ENCODE data around the gene NR2C2. TPM values are rescaled to one million over a fixed set of nuclear protein-coding genes. Genes with fewer than 3 reads are reported as not detected.

Gene NR2C2
- total RNA-seq, 1 donor from 2014 or later, result 43.6 TPM

- H3K4me3 Mint-ChIP-seq, result no peak overlapping the region
- H3K27me3 Mint-ChIP-seq, result no peaks in the 10 kb centered on the region
- TF ChIP-seq CTCF (conservative IDR thresholded peaks at IDR 0.05), result no peak
- no peak for DNase-seq (ENCODE audit: extremely low spot score, unreplicated experiment)
- no peak overlapping the region for H3K27ac Mint-ChIP-seq
- H3K4me1 Mint-ChIP-seq (ENCODE audit: unreplicated experiment), result peaks cover 4% of the 10 kb centered on the region
- H3K9me3 Mint-ChIP-seq, result no peaks in the 10 kb centered on the region
- peaks cover 40% of the 10 kb centered on the region for H3K36me3 Mint-ChIP-seq
These were observed 60.3 kb downstream of the NR2C2 start for GRCh38 chr3:15007681-15008141.

DNA sequence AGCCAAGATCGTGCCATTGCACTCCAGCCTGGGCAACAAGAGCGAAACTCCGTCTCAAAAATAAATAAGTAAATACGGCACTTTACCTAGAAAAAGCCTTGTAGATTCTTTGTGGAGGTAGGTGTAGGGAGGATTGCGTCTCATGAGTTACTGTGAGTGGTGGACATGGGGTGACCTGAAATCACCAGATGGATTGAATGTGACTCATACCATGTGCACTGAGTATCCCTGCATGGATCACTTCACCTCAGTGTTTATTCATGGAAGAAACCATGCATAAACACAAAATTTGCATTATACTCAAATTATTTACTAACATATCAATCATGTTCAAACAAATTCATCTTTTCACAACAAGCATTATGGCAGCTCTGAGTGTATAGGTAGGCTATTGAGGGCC lies 61.8 kb downstream of the NR2C2 start:
- Mint-ChIP-seq H3K27me3 (no peaks in the 10 kb centered on the region), H3K36me3 (peaks cover 38% of the 10 kb centered on the region), H3K4me1 (ENCODE audit: unreplicated experiment) (peaks cover 7% of the 10 kb centered on the region), H3K4me3 (no peak overlapping the region), H3K27ac (no peak overlapping the region), H3K9me3 (no peaks in the 10 kb centered on the region)
- no peak for TF ChIP-seq CTCF (conservative IDR thresholded peaks at IDR 0.05)
- no peak for DNase-seq (ENCODE audit: extremely low spot score, unreplicated experiment)

DNA sequence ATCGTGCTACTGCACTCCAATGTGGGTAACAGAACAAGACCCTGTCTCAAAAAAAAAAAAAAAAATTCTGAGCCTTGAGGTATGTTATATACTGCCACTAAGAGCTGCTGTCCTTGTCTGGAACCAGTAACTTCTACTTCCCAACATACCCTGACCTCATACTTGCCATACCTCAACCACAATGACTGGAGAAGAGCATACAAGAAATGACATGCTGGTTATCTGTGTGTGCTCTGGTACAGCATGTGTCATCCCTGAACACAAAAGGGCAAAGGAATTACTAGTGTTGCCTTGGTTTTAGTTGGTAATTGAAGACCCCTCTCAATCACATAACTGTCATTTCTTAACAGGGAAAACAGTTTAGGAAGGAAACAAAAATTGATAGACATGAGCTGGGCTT lies 63.3 kb downstream of the NR2C2 start:
- Mint-ChIP-seq H3K27ac (no peak overlapping the region), H3K27me3 (no peaks in the 10 kb centered on the region), H3K36me3 (peaks cover 42% of the 10 kb centered on the region), H3K9me3 (no peaks in the 10 kb centered on the region), H3K4me3 (no peak overlapping the region), H3K4me1 (ENCODE audit: unreplicated experiment) (peaks cover 7% of the 10 kb centered on the region)
- no peak for DNase-seq (ENCODE audit: extremely low spot score, unreplicated experiment)
- TF ChIP-seq CTCF (conservative IDR thresholded peaks at IDR 0.05), result no peak

- Mint-ChIP-seq H3K27ac (no peak overlapping the region), H3K4me1 (ENCODE audit: unreplicated experiment) (peaks cover 7% of the 10 kb centered on the region), H3K9me3 (no peaks in the 10 kb centered on the region), H3K4me3 (no peak overlapping the region), H3K36me3 (peaks cover 42% of the 10 kb centered on the region), H3K27me3 (no peaks in the 10 kb centered on the region)
- no peak for DNase-seq (ENCODE audit: extremely low spot score, unreplicated experiment)
- no peak for TF ChIP-seq CTCF (conservative IDR thresholded peaks at IDR 0.05)
These were observed 63.8 kb downstream of the NR2C2 start for GRCh38 chr3:15011174-15011573.

DNA sequence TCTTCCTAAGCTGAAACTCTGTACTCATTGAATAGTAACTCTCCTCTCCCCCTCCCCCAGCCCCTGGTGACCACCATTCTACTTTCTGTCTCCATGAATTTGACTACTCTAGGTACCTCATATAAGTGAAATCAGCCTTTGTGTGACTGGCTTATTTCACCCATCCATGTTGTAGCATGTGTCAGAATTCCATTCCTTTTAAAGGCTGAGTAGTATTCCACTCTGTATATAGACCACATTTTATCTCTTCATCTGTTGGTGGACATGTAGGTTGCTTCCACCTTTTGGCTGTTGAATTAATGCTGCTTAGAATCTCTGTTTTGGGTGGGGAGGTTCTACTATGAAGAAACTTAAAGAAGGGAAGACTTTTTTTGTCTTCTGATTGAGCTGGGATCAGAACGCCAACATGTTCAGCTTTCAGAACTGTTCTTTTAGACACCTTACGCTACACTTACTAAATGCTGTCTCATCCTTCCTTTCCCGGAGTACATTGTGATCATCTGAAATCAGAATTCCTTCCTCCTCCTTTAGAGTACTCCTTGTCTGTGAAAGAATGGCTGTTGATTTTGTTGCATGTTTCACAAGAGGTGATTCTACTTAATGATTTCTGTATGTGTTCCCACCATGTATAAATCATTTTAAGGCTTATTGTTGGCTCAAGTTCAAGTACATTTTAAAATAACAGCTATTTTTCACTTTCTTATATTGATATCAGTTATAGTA lies 67.4 kb downstream of the NR2C2 start:
- Mint-ChIP-seq H3K27ac (peak overlapping the region; percentile 8), H3K4me1 (ENCODE audit: unreplicated experiment) (peaks cover 7% of the 10 kb centered on the region), H3K4me3 (no peak overlapping the region), H3K36me3 (peaks cover 44% of the 10 kb centered on the region), H3K27me3 (no peaks in the 10 kb centered on the region), H3K9me3 (no peaks in the 10 kb centered on the region)
- DNase-seq (ENCODE audit: extremely low spot score, unreplicated experiment), result no peak
- TF ChIP-seq CTCF (conservative IDR thresholded peaks at IDR 0.05), result no peak

Measured in type B pancreatic cell (in vitro differentiated cells).